Esophagus (tissue), 2 donors: ENCODE results near the gene NANS. TPM values are rescaled to one million over a fixed set of nuclear protein-coding genes. Genes with fewer than 3 reads are reported as not detected.
A peak's percentile ranks its signal among the peaks of the same experiment; 100 is the strongest.

Experiments used
- H3K27ac ChIP-seq, 2 donors: one replicate each; pipeline ENCODE4 v1.5.1; 2013; ENCODE audit warnings: low read depth in 2 of 2, mild to moderate bottlenecking in 2 of 2, inconsistent platforms in 1 of 2, low read length in 1 of 2, moderate library complexity in 1 of 2
- H3K27me3 ChIP-seq, 2 donors: one replicate each; pipeline ENCODE4 v1.6.1; 2013; ENCODE audit warnings: low read length in 2 of 2, control low read depth in 1 of 2, mild to moderate bottlenecking in 1 of 2; ENCODE audit not compliant: insufficient read depth in 2 of 2, control insufficient read depth in 1 of 2
- H3K36me3 ChIP-seq, 2 donors: one replicate each; pipeline ENCODE4 v1.6.1; 2013; ENCODE audit warnings: low read length in 1 of 2; ENCODE audit not compliant: control insufficient read depth in 2 of 2, insufficient read depth in 2 of 2
- H3K4me1 ChIP-seq, 2 donors: one replicate each; pipeline ENCODE4 v1.6.1; 2013; ENCODE audit warnings: low read length in 1 of 2; ENCODE audit not compliant: control insufficient read depth in 2 of 2, insufficient read depth in 2 of 2
- H3K4me3 ChIP-seq, 2 donors: one replicate each; pipeline ENCODE4 v1.5.1; 2013; ENCODE audit warnings: low read length in 2 of 2, mild to moderate bottlenecking in 2 of 2, low read depth in 1 of 2, moderate library complexity in 1 of 2
- H3K9me3 ChIP-seq, 2 donors: one replicate each; pipeline ENCODE4 v1.6.1; 2013; ENCODE audit warnings: mild to moderate bottlenecking in 2 of 2, low read depth in 1 of 2, low read length in 1 of 2, moderate library complexity in 1 of 2; ENCODE audit not compliant: control insufficient read depth in 2 of 2, insufficient read depth in 1 of 2
- WGBS, 2 donors: extraction: QIAGEN DNeasy Blood & Tissue Kit; methylation state at CpG; one replicate each; pipeline ENCODE4 v1.1.7; 2013; 5-methylcytosine and 5-hydroxymethylcytosine counted together
- polyA plus RNA-seq, 2 donors: library from polyadenylated mRNA; stranded (reverse); fragments of 200-250 nt; gene quantifications; one replicate each; pipeline ENCODE4 v1.2.3, GENCODE V29; 2013
- donor health status: healthy with polysubstance abuse.
- donor health status: Bipolar disorder and iron deficiency.

The NANS gene
- polyA plus RNA-seq, 2 donors, result 48.7 to 54.0 TPM

GRCh38 chr9:98034593-98035546, 21.7 kb upstream of the NANS start:
- H3K9me3 ChIP-seq, result no peaks in the 10 kb centered on the region
- H3K27me3 ChIP-seq, result no peaks in the 10 kb centered on the region
- WGBS, 2 donors, result 39% methylated on average over 20 of the region's 20 CpGs
- no peaks in the 10 kb centered on the region for H3K36me3 ChIP-seq
- H3K4me1 ChIP-seq, result peaks cover 0 to 3% of the 10 kb centered on the region in 2 donors
- no peak overlapping the region for H3K4me3 ChIP-seq
- peak overlapping the region; percentile 6 to 34 for H3K27ac ChIP-seq

- Histone ChIP-seq H3K27ac (peak overlapping the region; percentile 14 to 27), H3K27me3 (no peaks in the 10 kb centered on the region), H3K4me3 (no peak overlapping the region), H3K36me3 (no peaks in the 10 kb centered on the region), H3K9me3 (no peaks in the 10 kb centered on the region), H3K4me1 (peaks cover 0 to 3% of the 10 kb centered on the region in 2 donors)
These were observed 19.2 kb upstream of the NANS start for GRCh38 chr9:98037357-98037756.

- Histone ChIP-seq H3K27me3 (no peaks in the 10 kb centered on the region), H3K4me3 (no peak overlapping the region), H3K36me3 (no peaks in the 10 kb centered on the region), H3K4me1 (peaks cover 0 to 3% of the 10 kb centered on the region in 2 donors), H3K9me3 (no peaks in the 10 kb centered on the region), H3K27ac (no peak overlapping the region)
- 79 to 83% methylated on average over 8 of the region's 8 CpGs for WGBS, 2 donors
These were observed 17.6 kb upstream of the NANS start for GRCh38 chr9:98038958-98039357.

DNA sequence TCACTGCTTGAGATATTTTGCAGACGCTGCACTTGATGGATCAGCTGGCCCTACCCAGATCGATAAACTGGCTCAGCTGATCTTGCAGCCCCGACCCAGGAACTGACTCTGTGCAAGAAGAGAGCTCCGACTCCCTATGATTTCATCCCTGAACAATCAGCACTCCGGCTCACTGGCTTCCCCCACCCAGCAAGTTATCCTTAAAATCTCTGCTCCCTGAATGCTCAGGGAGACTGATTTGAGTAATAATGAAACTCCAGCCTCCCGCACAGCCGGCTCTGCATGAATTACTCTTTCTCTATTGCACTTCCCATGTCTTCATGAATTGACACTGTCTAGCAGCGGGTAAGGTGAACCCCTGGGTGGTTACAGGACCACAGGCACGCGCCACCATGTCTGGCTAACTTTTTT, 16.9 kb upstream of the NANS start:
- WGBS, 2 donors, result 65 to 68% methylated on average over 10 of the region's 10 CpGs

DNA sequence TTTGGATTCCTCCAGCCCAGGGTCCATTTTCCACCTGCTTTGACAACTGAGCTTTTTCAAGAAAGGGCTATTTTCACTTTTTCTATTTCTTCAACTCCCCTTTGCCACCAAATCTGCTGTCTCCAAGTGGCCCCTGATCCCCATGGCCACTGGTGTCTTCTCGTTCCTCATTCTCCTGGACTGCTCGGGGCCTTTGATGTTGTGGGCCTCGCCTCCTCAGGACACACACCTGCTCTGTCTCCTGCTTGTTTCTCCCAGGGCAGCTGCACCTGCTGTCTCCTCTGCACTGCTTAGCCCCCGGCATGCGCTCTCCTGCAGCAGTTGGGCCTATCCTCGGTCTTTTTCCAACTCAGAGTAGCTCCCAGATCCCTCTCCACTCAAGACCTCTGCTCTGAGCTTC, 16.3 kb upstream of the NANS start:
- no peak overlapping the region for H3K4me3 ChIP-seq
- H3K27ac ChIP-seq, result no peak overlapping the region
- 87 to 95% methylated on average over 6 of the region's 6 CpGs for WGBS, 2 donors
- H3K36me3 ChIP-seq, result no peaks in the 10 kb centered on the region
- no peaks in the 10 kb centered on the region for H3K9me3 ChIP-seq
- H3K27me3 ChIP-seq, result no peaks in the 10 kb centered on the region
- H3K4me1 ChIP-seq, result no peaks in the 10 kb centered on the region

More for the DNA sequence above, 16.9 kb upstream of the NANS start:
- no peaks in the 10 kb centered on the region for H3K36me3 ChIP-seq
- H3K4me3 ChIP-seq, result no peak overlapping the region
- H3K9me3 ChIP-seq, result no peaks in the 10 kb centered on the region
- H3K27ac ChIP-seq, result no peak overlapping the region
- no peaks in the 10 kb centered on the region for H3K27me3 ChIP-seq
- peaks cover 0 to under 1% of the 10 kb centered on the region in 2 donors for H3K4me1 ChIP-seq

- Histone ChIP-seq H3K4me1 (no peaks in the 10 kb centered on the region), H3K9me3 (no peaks in the 10 kb centered on the region), H3K36me3 (no peaks in the 10 kb centered on the region), H3K27ac (no peak overlapping the region), H3K4me3 (no peak overlapping the region), H3K27me3 (no peaks in the 10 kb centered on the region)
- 84 to 87% methylated on average over 5 of the region's 5 CpGs for WGBS, 2 donors
These were observed 12.6 kb upstream of the NANS start for GRCh38 chr9:98043915-98044314.

GRCh38 chr9:98045234-98046179, 11.0 kb upstream of the NANS start:
- no peaks in the 10 kb centered on the region for H3K9me3 ChIP-seq
- H3K4me1 ChIP-seq, result no peaks in the 10 kb centered on the region
- H3K4me3 ChIP-seq, result no peak overlapping the region
- 69 to 74% methylated on average over 6 of the region's 6 CpGs for WGBS, 2 donors
- no peak overlapping the region for H3K27ac ChIP-seq
- H3K27me3 ChIP-seq, result no peaks in the 10 kb centered on the region
- no peaks in the 10 kb centered on the region for H3K36me3 ChIP-seq

- no peaks in the 10 kb centered on the region for H3K9me3 ChIP-seq
- H3K27ac ChIP-seq, result no peak overlapping the region
- H3K36me3 ChIP-seq, result no peaks in the 10 kb centered on the region
- WGBS, 2 donors, result 95% methylated on average over 9 of the region's 9 CpGs
- H3K4me1 ChIP-seq, result no peaks in the 10 kb centered on the region
- no peaks in the 10 kb centered on the region for H3K27me3 ChIP-seq
- H3K4me3 ChIP-seq, result no peak overlapping the region
These were observed 10.4 kb upstream of the NANS start for GRCh38 chr9:98046180-98046543.

GRCh38 chr9:98047002-98047401, 9.5 kb upstream of the NANS start:
- Histone ChIP-seq H3K4me1 (no peaks in the 10 kb centered on the region), H3K27me3 (no peaks in the 10 kb centered on the region), H3K36me3 (no peaks in the 10 kb centered on the region), H3K9me3 (no peaks in the 10 kb centered on the region), H3K27ac (no peak overlapping the region), H3K4me3 (no peak overlapping the region)
- 81 to 88% methylated on average over 5 of the region's 5 CpGs for WGBS, 2 donors
